ENCODE measurements around the gene CMKLR1. TPM values are rescaled to one million over a fixed set of nuclear protein-coding genes. Genes with fewer than 3 reads are reported as not detected.

The CMKLR1 gene
- total RNA-seq, 1 donor from 2014 or later, result 0.12 TPM

- no peak for DNase-seq (ENCODE audit: low read depth)
- TF ChIP-seq CTCF (conservative IDR thresholded peaks at IDR 0.05; ENCODE audit: low read depth, low read length), result no peak
- no peak overlapping the region for H3K4me3 ChIP-seq (ENCODE audit: low read depth, low read length)
These were observed 68.9 kb downstream of the CMKLR1 start for GRCh38 chr12:108270035-108270848.

GRCh38 chr12:108269224-108269623 is 69.9 kb downstream of the CMKLR1 start:
- TF ChIP-seq CTCF (conservative IDR thresholded peaks at IDR 0.05; ENCODE audit: low read depth, low read length), result no peak
- H3K4me3 ChIP-seq (ENCODE audit: low read depth, low read length), result no peak overlapping the region
- no peak for DNase-seq (ENCODE audit: low read depth)

- no peak for DNase-seq (ENCODE audit: low read depth)
- H3K4me3 ChIP-seq (ENCODE audit: low read depth, low read length), result no peak overlapping the region
These were observed 70.7 kb downstream of the CMKLR1 start for GRCh38 chr12:108268397-108268796.

GRCh38 chr12:108267450-108267849 is 71.7 kb downstream of the CMKLR1 start:
- DNase-seq (ENCODE audit: low read depth), result no peak
- no peak overlapping the region for H3K4me3 ChIP-seq (ENCODE audit: low read depth, low read length)
- TF ChIP-seq CTCF (conservative IDR thresholded peaks at IDR 0.05; ENCODE audit: low read depth, low read length), result no peak

More at GRCh38 chr12:108268397-108268796, 70.7 kb downstream of the CMKLR1 start:
- TF ChIP-seq CTCF (conservative IDR thresholded peaks at IDR 0.05; ENCODE audit: low read depth, low read length), result no peak

GRCh38 chr12:108266131-108266530 is 73.0 kb downstream of the CMKLR1 start:
- DNase-seq (ENCODE audit: low read depth), result no peak
- no peak for TF ChIP-seq CTCF (conservative IDR thresholded peaks at IDR 0.05; ENCODE audit: low read depth, low read length)
- H3K4me3 ChIP-seq (ENCODE audit: low read depth, low read length), result no peak overlapping the region

GRCh38 chr12:108265505-108265904 is 73.6 kb downstream of the CMKLR1 start:
- DNase-seq (ENCODE audit: low read depth), result no peak
- no peak for TF ChIP-seq CTCF (conservative IDR thresholded peaks at IDR 0.05; ENCODE audit: low read depth, low read length)
- no peak overlapping the region for H3K4me3 ChIP-seq (ENCODE audit: low read depth, low read length)

- no peak for DNase-seq (ENCODE audit: low read depth)
- no peak for TF ChIP-seq CTCF (conservative IDR thresholded peaks at IDR 0.05; ENCODE audit: low read depth, low read length)
- H3K4me3 ChIP-seq (ENCODE audit: low read depth, low read length), result no peak overlapping the region
These were observed 78.1 kb downstream of the CMKLR1 start for GRCh38 chr12:108260969-108261368.

Measured in epithelial cell of proximal tubule (primary cell).